Epithelial cell of esophagus (primary cell): ENCODE measurements around the gene CFB.

Experiments used
- DNase-seq: peaks from one replicate; pipeline ENCODE4 v3.0.0; 2010; ENCODE audit warnings: low read depth
- H3K4me3 ChIP-seq: 2 replicates; pipeline ENCODE4 v1.5.1; 2011; ENCODE audit warnings: mild to moderate bottlenecking, low read length, control low read depth
- TF ChIP-seq, protein P1 (sequence below): IDR thresholded peaks from 2 replicates; pipeline ENCODE4 v1.5.1; 2011; ENCODE audit warnings: low read depth, mild to moderate bottlenecking, low read length, control low read depth, inconsistent platforms; ENCODE audit not compliant: insufficient read depth; ENCODE audit errors: missing control alignments

CFB gene

DNA sequence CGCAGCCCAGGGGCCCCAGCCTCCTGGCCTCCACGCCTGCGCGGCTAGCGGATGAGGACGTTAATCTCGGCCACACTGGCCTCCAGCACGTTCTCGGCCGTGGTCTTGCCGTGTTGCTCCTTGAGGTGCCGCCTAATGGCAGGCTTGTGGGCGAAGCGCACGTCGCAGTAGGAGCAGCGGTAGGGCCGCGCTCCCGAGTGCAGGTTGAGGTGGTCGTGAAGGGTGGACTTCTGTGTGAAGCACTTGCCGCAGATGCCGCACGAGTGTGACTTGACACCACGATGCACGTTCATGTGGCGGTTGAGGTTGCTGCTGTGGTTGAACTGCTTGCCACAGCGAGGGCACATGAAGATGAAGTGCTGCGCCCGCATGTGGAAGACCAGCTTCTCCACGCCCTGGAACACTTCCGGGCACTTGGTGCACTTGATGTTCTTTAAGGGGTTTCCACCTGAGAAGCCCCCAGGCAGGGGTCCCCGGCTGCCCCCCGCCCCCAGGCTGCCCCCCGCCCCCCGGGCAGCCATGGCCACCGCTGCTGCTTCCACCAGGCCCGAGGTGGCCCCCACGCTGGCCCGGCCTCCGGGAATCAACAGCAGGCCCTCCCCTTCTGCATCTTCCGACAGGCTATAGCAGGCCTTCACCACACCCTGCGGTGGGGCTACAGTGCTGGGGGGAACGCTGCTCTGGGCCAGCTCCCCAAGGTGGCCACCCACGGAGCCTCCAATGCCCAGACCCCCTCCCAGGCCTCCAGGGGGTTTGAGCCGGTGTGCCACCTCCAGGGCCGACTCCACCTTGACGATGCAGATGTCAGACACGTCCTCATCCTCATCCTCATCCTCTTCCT is 45.8 kb upstream of the CFB start:
- TF ChIP-seq, protein P1, sequence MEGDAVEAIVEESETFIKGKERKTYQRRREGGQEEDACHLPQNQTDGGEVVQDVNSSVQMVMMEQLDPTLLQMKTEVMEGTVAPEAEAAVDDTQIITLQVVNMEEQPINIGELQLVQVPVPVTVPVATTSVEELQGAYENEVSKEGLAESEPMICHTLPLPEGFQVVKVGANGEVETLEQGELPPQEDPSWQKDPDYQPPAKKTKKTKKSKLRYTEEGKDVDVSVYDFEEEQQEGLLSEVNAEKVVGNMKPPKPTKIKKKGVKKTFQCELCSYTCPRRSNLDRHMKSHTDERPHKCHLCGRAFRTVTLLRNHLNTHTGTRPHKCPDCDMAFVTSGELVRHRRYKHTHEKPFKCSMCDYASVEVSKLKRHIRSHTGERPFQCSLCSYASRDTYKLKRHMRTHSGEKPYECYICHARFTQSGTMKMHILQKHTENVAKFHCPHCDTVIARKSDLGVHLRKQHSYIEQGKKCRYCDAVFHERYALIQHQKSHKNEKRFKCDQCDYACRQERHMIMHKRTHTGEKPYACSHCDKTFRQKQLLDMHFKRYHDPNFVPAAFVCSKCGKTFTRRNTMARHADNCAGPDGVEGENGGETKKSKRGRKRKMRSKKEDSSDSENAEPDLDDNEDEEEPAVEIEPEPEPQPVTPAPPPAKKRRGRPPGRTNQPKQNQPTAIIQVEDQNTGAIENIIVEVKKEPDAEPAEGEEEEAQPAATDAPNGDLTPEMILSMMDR: no peak
- no peak overlapping the region for H3K4me3 ChIP-seq
- DNase-seq: no peak

DNA sequence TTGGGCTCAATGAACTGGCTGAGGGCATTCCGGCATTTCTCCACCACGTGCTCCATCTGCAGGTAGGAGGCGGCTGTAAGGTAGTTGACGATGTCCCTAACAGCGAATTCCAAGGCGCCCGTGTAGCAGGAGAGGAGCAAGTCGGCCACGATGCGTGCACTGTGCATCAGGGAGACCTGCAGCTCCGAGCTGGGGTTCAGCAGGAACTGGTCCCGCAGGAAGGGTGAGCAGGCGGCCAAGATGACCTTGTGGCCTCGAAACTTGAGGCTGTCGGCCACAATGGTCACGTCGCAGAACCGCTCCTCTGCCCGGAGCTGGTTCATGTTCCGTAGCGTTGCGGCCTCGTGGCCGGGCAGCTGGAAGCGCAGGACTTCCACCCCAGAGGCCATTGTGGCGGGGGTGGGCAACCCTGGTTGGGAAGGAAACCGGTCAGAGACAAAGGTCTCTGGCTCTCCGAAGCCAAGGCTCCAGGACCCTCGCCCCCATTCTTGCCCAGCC is 44.9 kb upstream of the CFB start:
- H3K4me3 ChIP-seq: peak overlapping the region; percentile 54
- peak; percentile 29 for DNase-seq
- TF ChIP-seq, protein P1: no peak

DNA sequence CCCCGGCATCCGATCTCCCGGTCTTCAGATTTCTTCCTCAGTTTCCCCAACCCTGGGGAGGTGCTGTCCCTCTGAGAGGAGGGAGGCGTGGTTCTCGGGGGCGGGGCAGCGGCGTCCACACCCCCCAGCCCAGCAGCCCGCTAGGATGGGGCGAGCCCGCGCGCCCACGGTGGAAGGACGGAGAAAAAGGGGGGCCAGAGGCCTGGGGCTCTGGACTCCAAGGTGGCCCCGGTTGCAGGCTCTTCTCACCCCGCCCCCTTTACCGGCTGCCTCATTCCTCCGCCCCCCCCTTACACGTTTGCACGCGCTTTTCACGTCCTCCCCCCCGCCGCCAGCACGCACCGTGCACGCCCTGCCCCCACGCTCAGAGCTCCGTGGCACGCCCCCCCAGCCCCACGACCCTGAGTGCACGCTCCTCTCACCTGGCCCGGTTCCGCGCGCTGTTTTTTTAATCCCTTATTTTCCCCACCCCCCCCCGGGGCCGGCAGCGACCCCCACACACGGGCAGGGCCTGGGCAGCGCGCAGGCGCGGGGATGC is 44.4 kb upstream of the CFB start:
- H3K4me3 ChIP-seq: peak overlapping the region; percentile 54
- peak; percentile 38 for DNase-seq
- TF ChIP-seq, protein P1: no peak

DNA sequence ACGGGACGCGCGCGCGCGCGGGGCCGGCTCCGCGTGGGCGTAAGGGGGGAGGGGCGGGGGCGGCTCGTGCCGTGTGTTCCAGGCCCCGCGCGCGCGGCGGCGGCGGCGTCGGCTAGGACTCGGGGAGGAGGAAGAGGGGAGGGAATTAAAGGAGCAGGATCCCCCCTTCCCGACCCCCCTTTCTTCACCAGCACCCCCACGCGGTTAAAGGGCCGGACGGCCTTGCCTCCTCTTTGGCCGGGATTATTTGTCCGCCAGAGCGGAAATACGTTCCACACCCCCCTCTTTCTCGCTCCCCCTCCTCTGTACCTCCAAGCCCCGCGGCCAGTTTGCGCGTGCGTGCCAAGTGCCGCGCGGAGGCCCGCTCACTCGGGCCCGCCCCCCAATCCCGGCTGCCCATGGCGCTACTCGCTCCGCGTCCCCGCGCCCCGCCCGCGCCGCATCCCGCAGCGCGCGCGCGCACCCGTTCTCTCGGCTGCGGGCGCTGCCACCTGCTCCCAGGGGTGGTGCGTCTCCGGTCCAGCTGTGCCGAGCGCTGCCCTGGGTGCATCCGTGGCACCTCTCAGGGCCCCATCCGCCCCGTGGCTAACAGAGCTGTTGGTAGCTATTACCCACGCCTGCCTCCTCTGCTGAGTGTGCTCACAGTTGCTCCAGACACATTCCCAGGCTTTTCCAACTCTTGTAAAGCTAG is 43.8 kb upstream of the CFB start, which contains the start of gene ZBTB12:
Gene ZBTB12, minus strand, starts transcription at position 134 of the 691 bp plus-strand sequence. CDS start 781 bp downstream, outside the sequence.
- TF ChIP-seq, protein P1: no peak

DNA sequence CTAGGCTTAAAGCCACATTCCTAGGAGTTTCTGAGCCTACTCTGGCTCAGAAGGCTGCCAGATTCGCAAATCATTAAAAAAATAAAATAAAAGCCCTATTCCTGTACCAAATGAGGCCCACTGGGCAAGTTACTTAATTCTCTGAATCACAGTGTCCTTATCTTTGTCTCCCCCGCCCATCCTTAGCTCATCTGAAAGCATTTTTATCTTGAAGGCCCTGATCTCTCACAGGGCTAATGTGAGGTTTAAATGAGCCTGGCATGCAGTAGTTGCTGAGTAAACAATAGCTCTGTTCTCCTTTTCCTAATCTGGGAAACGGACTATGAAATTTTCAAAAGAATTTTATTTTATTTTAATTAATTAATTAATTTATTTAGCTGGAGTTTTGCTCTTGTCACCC is 41.9 kb upstream of the CFB start:
- TF ChIP-seq, protein P1: no peak
- no peak for DNase-seq
- no peak overlapping the region for H3K4me3 ChIP-seq

More for the DNA sequence above, 43.8 kb upstream of the CFB start, which contains the start of gene ZBTB12:
- peak within 1 kb of the TSS; percentile 54 for H3K4me3 ChIP-seq
- DNase-seq: peak; percentile 89

DNA sequence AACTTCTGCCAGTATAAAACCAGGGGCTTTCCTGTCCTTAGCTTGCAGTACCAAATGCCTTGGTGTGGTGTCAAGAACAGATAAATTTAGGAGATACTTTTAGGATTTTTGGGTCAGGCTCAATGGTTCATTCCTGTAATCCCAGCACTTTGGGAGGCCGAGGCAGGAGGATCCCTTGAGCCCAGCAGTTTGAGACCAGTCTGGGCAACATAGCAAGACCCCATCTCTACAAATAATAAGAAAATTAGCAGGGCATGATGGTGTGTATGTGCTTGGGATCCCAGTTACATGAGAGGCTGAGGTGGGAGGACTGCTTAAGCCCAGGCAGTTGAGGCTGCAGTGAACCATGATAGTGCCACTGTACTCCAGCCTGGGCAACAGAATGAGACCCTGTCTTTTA is 40.9 kb upstream of the CFB start:
- no peak overlapping the region for H3K4me3 ChIP-seq
- TF ChIP-seq, protein P1: no peak
- no peak for DNase-seq
